ENCODE results near the gene ACKR4. TPM values are rescaled to one million over a fixed set of nuclear protein-coding genes. Genes with fewer than 3 reads are reported as not detected.

Gene ACKR4
- total and polyA plus RNA-seq, 2 donors (not counting 1 experiment from before 2014, with no cell fraction given), result 0.15 to 0.21 TPM

DNA sequence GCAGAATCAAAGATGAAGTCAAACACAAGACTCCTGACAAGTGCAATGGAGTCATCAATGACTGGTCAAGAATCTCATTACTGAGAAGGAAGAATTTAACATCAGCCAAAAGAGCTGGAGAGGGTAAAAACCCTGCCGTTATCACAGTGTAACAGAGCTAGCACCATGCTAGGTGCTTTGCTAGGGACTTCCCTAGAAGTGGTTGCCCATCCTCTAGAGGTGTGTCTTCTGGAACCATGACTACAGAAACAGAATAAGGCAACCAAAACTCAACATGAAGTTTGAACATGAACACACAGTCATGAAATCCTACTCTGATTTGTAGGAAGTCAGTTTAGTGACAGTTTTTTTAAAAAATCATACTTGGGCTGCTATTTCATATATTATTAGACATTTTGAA is 53.1 kb downstream of the ACKR4 start:
- ChIA-PET POLR2A (no interaction called here), CTCF (no interaction called here)
- Histone ChIP-seq H3K27me3 (replicated peaks in 1 of 4; ENCODE audit: control extremely low read depth in 1 of 4, control insufficient read depth in 3 of 4, insufficient read depth in 4 of 4, low read length in 3 of 4) (no peaks in the 10 kb centered on the region), H2AFZ (ENCODE audit: insufficient read depth, low read depth, low read length, poor library complexity, severe bottlenecking) (no peak overlapping the region), H3K9ac (ENCODE audit: low read length) (no peak overlapping the region), H3K4me1 (ENCODE audit: control insufficient read depth in 2 of 2, insufficient read depth in 2 of 2, low read length in 2 of 2) (no peaks in the 10 kb centered on the region), H3K4me2 (replicated peaks; ENCODE audit: low read depth, low read length, poor library complexity, severe bottlenecking) (no peak overlapping the region), H3K4me3 (ENCODE audit: control extremely low read depth in 1 of 5, extremely low read depth in 1 of 5, insufficient read depth in 1 of 5, low read depth in 2 of 5, low read length in 4 of 5) (no peak overlapping the region), H3K27ac (ENCODE audit: low read length in 2 of 2) (no peak overlapping the region), H4K20me1 (ENCODE audit: control insufficient read depth, insufficient read depth, low read length, poor library complexity, severe bottlenecking) (no peaks in the 10 kb centered on the region), H3K9me3 (ENCODE audit: control extremely low read depth in 1 of 3, control insufficient read depth in 2 of 3, insufficient read depth in 1 of 3, low read length in 2 of 3) (no peaks in the 10 kb centered on the region), H3K36me3 (replicated peaks in 1 of 2; ENCODE audit: control extremely low read depth in 1 of 2, control insufficient read depth in 1 of 2, extremely low read depth in 1 of 2, insufficient read depth in 2 of 2, low read length in 1 of 2) (no peaks in the 10 kb centered on the region), H3K79me2 (ENCODE audit: control insufficient read depth, insufficient read depth, low read length) (peaks cover 6% of the 10 kb centered on the region)
- WGBS (ENCODE audit: insufficient coverage), result 100% methylated on average over 1 of the region's 1 CpG
- intact Hi-C loops (cut with micrococcal nuclease), result no loop called here
- no peak for ATAC-seq (ENCODE audit: low read depth)
- TF ChIP-seq EZH2 (IDR thresholded peaks at IDR 0.05; ENCODE audit: borderline replicate concordance, insufficient read depth, low read depth, low read length, poor library complexity, severe bottlenecking), result no peak
- TF ChIP-seq, protein P1, sequence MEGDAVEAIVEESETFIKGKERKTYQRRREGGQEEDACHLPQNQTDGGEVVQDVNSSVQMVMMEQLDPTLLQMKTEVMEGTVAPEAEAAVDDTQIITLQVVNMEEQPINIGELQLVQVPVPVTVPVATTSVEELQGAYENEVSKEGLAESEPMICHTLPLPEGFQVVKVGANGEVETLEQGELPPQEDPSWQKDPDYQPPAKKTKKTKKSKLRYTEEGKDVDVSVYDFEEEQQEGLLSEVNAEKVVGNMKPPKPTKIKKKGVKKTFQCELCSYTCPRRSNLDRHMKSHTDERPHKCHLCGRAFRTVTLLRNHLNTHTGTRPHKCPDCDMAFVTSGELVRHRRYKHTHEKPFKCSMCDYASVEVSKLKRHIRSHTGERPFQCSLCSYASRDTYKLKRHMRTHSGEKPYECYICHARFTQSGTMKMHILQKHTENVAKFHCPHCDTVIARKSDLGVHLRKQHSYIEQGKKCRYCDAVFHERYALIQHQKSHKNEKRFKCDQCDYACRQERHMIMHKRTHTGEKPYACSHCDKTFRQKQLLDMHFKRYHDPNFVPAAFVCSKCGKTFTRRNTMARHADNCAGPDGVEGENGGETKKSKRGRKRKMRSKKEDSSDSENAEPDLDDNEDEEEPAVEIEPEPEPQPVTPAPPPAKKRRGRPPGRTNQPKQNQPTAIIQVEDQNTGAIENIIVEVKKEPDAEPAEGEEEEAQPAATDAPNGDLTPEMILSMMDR (IDR thresholded peaks at IDR 0.05), result no peak
- no peak for DNase-seq
- no peaks in the 10 kb centered on the region for H3K27me3 Mint-ChIP-seq
- no peak overlapping the region for H3K4me3 Mint-ChIP-seq
- no peaks in the 10 kb centered on the region for H3K9me3 Mint-ChIP-seq (ENCODE audit: insufficient read depth)
- no peak overlapping the region for H3K27ac Mint-ChIP-seq
- peaks cover 6% of the 10 kb centered on the region for H3K4me1 Mint-ChIP-seq

Other genes with a start within 250 kb of the ACKR4 start
- gene DNAJC13, start 179.8 kb upstream of the ACKR4 start, total RNA-seq, result 51.1 and 56.0 TPM in 2 replicates
- gene DNAJC13, start 179.8 kb upstream of the ACKR4 start, polyA plus RNA-seq, result 9.7 and 12.2 TPM in 2 replicates
- gene ACAD11, start 62.5 kb downstream of the ACKR4 start, total RNA-seq, result 26.9 and 30.2 TPM in 2 replicates
- gene ACAD11, start 62.5 kb downstream of the ACKR4 start, polyA plus RNA-seq, result 23.4 and 43.2 TPM in 2 replicates
- gene UBA5, start 63.1 kb downstream of the ACKR4 start, total RNA-seq, result 38.9 and 41.0 TPM in 2 replicates
- 17.4 and 22.4 TPM in 2 replicates for gene UBA5, start 63.1 kb downstream of the ACKR4 start, polyA plus RNA-seq
- gene NPHP3, start 125.1 kb downstream of the ACKR4 start, total RNA-seq, result 47.8 and 48.7 TPM in 2 replicates
- 18.4 and 29.3 TPM in 2 replicates for gene NPHP3, start 125.1 kb downstream of the ACKR4 start, polyA plus RNA-seq

All from B cell (primary cell).